ENCODE measurements around the gene PSORS1C1. TPM values are rescaled to one million over a fixed set of nuclear protein-coding genes. Genes with fewer than 3 reads are reported as not detected.
"Not testable (repeated sequence)": the region's sequence is repeated elsewhere in the genome, so short reads cannot be mapped to it uniquely, and the experiment has no call there.

PSORS1C1 gene
- total and polyA plus RNA-seq, 7 donors, result 0.03 to 0.47 (median 0.07) TPM; not detected in 1

- intact Hi-C loops (cut with DNase I), result no loop called here
- no peak overlapping the region for H3K4me3 ChIP-seq
- TF ChIP-seq CTCF (IDR thresholded peaks at IDR 0.05), result no peak
- H3K27ac ChIP-seq, result no peak overlapping the region
- no peaks in the 10 kb centered on the region for H3K36me3 ChIP-seq (ENCODE audit: insufficient read depth in 1 of 2, low read depth in 1 of 2)
- DNase-seq (no peak), ATAC-seq (no peak)
- WGBS, 3 donors, result 49 to 78% (median 59%) methylated on average over 3 of the region's 3 CpGs
- H3K4me1 ChIP-seq, result no peaks in the 10 kb centered on the region
- no peaks in the 10 kb centered on the region for H3K9me3 ChIP-seq
- H3K27me3 ChIP-seq (ENCODE audit: insufficient read depth in 3 of 3, low read length in 2 of 3), result no peaks in the 10 kb centered on the region
Measured at GRCh38 chr6:31168606-31169005, 54.0 kb downstream of the PSORS1C1 start.

GRCh38 chr6:31169123-31169857, 54.7 kb downstream of the PSORS1C1 start:
- DNase-seq, result no peak
- no peak overlapping the region for H3K27ac ChIP-seq
- H3K4me1 ChIP-seq, result no peaks in the 10 kb centered on the region
- H3K9me3 ChIP-seq, result no peaks in the 10 kb centered on the region
- 72 to 75% (median 73%) methylated on average over 10 of the region's 10 CpGs for WGBS, 3 donors
- H3K36me3 ChIP-seq (ENCODE audit: insufficient read depth in 1 of 2, low read depth in 1 of 2), result no peaks in the 10 kb centered on the region
- no peak overlapping the region for H3K4me3 ChIP-seq
- intact Hi-C loops (cut with DNase I), result no loop called here
- ATAC-seq, result no peak
- no peaks in the 10 kb centered on the region for H3K27me3 ChIP-seq (ENCODE audit: insufficient read depth in 3 of 3, low read length in 2 of 3)
- TF ChIP-seq CTCF (IDR thresholded peaks at IDR 0.05), result no peak

- H3K4me1 ChIP-seq; H3K9me3 ChIP-seq; ATAC-seq; H3K4me3 ChIP-seq; H3K27ac ChIP-seq; intact Hi-C loops (cut with DNase I); H3K27me3 ChIP-seq (ENCODE audit: insufficient read depth in 3 of 3, low read length in 2 of 3); H3K36me3 ChIP-seq (ENCODE audit: insufficient read depth in 1 of 2, low read depth in 1 of 2); DNase-seq: not testable (repeated sequence)
- 53 to 67% (median 60%) methylated on average over 21 to 23 of the region's 23 CpGs for WGBS, 3 donors
Measured at GRCh38 chr6:31169858-31170599, 55.4 kb downstream of the PSORS1C1 start.

GRCh38 chr6:31170600-31170881, 55.9 kb downstream of the PSORS1C1 start, which contains the start of gene POU5F1:
TSS of gene POU5F1 (minus strand) at chr6:31170682. CDS start at chr6:31170620, 62 bp downstream.
- ATAC-seq (no peak), DNase-seq (no peak)
- H3K4me3 ChIP-seq, result no peak within 1 kb of the TSS
- H3K36me3 ChIP-seq (ENCODE audit: insufficient read depth in 1 of 2, low read depth in 1 of 2), result no peaks in the 10 kb centered on the region
- intact Hi-C loops (cut with DNase I), result no loop called here
- H3K4me1 ChIP-seq, result no peaks in the 10 kb centered on the region
- H3K9me3 ChIP-seq, result no peaks in the 10 kb centered on the region
- H3K27me3 ChIP-seq (ENCODE audit: insufficient read depth in 3 of 3, low read length in 2 of 3), result no peaks in the 10 kb centered on the region
- no peak for TF ChIP-seq CTCF (IDR thresholded peaks at IDR 0.05)
- 50 to 65% (median 61%) methylated on average over 7 to 9 of the region's 9 CpGs for WGBS, 3 donors
- H3K27ac ChIP-seq, result no peak within 1 kb of the TSS

- WGBS, 3 donors, result 75 to 86% (median 81%) methylated on average over 10 of the region's 10 CpGs
- Histone ChIP-seq H3K4me1 (no peaks in the 10 kb centered on the region), H3K9me3 (no peaks in the 10 kb centered on the region), H3K27me3 (ENCODE audit: insufficient read depth in 3 of 3, low read length in 2 of 3) (no peaks in the 10 kb centered on the region), H3K27ac (no peak overlapping the region), H3K36me3 (ENCODE audit: insufficient read depth in 1 of 2, low read depth in 1 of 2) (no peaks in the 10 kb centered on the region), H3K4me3 (no peak overlapping the region)
- TF ChIP-seq CTCF (IDR thresholded peaks at IDR 0.05), result no peak
- no peak for DNase-seq
- no peak for ATAC-seq
- intact Hi-C loops (cut with DNase I), result no loop called here
Measured at GRCh38 chr6:31170987-31171671, 56.5 kb downstream of the PSORS1C1 start.

Measured in psoas muscle (tissue), 8 donors.